NCI-H526 treated with DMSO at 0.1 percent for 48 hours (cell line): ENCODE measurements around the gene ESRRB.

Source experiments
- DNase-seq: peaks from one replicate; lab custom pipeline; 2025; lab: John Stamatoyannopoulos, UW

The ESRRB gene

GRCh38 chr14:76407449-76408150 is 31.7 kb downstream of the ESRRB start:
- no peak for DNase-seq

GRCh38 chr14:76408877-76409276 is 32.9 kb downstream of the ESRRB start:
- no peak for DNase-seq

GRCh38 chr14:76412501-76412900 is 36.6 kb downstream of the ESRRB start:
- no peak for DNase-seq

DNA sequence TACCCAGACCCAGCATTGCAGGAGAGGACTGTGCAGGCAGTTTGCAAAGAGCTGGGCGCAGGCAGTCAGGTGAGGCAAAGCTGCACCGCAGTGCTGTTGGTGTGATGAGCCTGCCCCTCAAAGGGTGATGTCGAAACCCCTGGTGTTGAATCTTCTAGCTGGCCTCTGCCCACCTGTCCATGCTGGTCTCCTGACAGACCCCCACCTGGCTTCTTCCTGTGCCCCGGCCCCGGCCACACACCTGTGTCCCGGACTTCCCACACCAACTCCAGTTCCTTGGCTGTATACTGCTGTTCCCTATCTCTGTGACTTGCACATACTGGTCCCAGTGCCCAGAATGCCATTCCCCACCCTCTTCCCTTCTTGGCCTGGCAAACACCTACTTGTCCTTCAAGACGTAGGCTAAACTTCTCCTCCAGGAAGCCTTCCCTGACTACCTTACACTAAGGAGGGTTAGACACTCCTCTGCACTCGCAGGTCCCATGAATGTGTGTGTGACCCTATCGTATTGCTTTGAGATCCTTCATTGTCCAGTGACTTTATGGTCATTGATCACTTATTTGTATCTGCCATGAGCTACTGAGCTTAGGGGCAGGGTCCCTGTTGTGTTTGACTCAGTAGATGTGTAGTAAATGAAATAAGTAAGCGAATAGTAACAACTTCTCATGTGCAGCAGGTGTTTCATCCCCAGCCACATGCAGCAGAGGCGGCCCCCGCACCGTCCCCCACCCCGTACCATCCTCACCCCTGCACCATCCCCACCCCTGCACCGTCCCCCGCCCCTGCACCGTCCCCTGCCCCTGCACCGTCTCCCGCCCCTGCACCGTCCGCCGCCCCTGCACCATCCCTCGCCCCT is 37.4 kb downstream of the ESRRB start:
- no peak for DNase-seq

DNA sequence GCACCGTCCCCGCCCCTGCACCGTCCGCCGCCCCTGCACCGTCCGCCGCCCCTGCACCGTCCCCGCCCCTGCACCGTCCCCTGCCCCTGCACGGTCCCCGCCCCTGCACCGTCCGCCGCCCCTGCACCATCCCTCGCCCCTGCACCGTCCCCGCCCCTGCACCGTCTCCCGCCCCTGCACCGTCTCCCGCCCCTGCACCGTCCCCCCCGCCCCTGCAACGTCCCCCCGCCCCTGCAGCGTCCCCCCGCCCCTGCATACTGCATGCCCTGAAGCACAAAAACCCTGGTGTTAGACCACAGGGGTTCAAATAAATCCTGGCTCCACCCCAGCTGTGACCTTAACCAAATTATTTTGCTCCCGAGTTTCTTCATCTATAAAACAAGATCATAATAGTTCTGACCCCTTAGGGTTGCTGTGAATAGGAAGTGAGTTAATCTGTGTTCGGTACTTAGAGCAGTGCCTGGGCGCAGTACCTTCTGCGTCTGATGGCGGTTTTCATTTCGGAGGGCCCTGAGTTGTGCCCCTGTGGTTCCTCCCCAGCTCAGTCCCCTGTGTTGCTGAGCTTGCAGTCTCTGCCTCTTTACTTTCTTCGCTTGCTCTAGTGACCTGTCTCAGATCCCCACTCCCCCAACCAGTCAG is 38.1 kb downstream of the ESRRB start:
- DNase-seq, result no peak

GRCh38 chr14:76419399-76419798 is 43.5 kb downstream of the ESRRB start:
- no peak for DNase-seq

DNA sequence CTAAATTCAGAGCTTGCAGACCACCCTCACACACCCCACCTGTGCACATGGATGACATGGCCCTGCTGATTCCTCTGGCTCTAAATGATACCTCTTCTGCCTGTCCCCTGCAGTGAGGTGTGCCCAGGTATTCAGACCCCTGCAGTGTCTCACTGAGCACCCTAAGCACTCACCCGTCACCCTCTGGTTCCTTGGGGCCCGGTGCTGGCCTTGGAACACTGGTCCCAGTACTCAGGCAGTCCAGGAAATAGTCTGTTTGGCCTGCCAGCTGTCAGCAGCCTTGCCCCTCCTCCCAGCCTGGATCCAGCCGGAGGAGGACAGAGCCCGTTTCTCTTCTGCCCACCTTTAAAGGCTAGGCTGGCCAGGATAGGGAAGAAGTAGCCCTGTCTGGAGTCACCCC is 44.9 kb downstream of the ESRRB start:
- DNase-seq, result no peak

GRCh38 chr14:76421662-76422061 is 45.7 kb downstream of the ESRRB start:
- no peak for DNase-seq

DNA sequence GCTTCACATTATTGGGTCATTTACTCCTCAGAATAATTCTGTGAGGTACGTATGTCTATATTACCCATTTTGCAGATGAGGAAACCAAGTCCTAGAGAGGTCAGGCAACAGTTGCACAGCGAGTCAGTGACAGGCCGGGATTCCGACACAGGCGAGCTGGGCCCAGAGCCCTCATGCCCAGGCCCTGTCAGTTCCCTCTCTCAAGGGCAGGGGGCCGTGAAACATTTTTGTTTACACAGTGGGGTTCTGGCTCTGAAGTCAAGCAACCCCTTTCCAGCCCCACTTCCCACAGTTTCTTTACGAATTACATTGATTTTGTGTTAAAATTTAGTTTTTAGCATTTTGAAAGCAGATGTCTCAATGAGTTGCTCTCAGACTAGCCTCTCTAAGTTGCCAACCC is 46.7 kb downstream of the ESRRB start:
- DNase-seq, result no peak

- DNase-seq, result no peak
Measured at GRCh38 chr14:76423534-76423933, 47.6 kb downstream of the ESRRB start.

DNA sequence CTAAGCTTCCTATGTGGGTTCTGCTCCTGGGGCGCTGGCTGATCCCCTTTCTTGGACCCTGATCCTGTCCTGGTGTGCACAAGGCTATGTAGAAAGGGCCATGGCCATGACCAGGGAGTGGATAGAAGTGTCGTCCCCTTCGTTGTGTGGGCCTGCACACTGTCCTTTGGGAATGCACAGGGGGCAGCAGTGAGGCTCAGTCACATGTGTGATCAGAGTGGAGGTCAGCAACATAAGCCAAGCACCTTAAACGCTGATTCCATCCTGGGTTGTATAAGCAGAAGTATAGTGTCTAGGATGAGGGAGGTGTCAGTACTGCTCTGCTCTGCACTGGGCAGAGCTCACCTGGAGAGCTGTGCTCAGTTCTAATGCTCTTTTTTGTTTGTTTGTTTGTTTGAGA is 48.4 kb downstream of the ESRRB start:
- no peak for DNase-seq

DNA sequence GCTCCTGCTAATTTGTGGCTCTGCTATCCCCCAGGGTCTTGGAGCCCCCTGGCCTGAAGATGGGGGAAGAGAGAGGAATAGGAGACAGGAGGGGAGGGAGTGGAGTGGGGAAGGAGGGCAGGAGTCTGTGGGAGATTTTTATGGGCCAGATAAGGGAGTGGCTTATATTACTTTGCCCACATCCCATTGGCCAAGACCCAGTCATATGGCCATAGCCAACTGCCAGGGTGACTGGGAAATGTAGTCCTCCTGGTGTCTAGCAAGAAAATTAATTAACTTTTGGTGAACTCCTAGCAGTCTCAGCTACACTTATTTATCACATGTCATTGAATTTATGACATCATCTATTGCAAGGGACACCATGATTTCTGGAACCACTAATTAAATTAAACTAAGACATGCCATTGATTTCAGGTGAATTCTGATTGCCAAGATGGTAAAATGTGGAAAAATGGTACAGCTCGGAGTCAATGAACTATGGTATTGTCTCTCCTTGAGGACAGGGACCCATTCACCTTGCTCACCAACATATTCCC is 50.3 kb downstream of the ESRRB start:
- no peak for DNase-seq

GRCh38 chr14:76428611-76429010 is 52.7 kb downstream of the ESRRB start:
- no peak for DNase-seq

DNA sequence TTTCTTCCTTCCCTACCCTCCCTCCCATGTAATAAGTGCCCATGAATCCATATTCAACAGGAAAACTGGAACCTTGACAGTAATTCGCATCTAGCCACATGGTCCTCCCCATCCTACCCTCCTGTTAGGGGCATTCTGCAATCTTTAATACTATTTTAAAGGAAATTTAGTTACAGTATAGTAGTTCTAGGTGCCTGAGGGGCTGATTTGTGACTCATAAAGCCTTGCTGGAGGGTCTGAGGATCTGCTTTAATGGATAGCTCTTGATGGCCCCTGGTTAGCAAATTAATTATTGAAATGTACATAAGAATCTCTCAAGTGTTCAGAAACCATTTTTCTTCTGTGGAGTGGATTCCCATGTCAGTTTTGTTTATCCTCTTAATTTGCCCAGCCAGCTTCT is 54.1 kb downstream of the ESRRB start:
- no peak for DNase-seq

DNA sequence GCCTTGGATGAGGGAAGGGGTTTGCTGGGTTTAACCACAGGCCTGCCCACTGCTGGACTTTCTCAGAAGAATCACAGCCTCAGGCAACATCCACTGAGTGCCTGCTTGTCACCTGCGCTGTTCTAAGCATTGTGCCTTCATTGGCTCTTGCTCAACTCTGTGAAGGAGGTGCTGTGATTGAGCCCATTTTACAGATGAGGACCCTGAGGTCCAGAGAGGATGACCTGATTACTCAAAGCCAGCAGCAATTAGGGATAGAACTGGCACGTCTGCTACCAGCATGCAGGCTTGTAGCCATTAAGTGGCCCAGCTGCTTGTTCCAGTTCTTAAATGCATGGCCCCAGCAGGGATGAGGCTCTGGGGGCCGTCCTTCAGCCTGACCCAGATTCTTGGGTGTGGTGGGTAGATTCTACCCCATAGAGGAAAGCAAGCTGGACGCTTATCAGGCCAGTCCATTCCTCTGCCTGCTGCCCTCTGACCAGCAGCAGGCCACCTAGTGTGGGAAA is 54.6 kb downstream of the ESRRB start:
- no peak for DNase-seq

GRCh38 chr14:76431538-76431937 is 55.6 kb downstream of the ESRRB start:
- DNase-seq, result no peak

- no peak for DNase-seq
Measured at GRCh38 chr14:76432827-76433752, 57.2 kb downstream of the ESRRB start.

DNA sequence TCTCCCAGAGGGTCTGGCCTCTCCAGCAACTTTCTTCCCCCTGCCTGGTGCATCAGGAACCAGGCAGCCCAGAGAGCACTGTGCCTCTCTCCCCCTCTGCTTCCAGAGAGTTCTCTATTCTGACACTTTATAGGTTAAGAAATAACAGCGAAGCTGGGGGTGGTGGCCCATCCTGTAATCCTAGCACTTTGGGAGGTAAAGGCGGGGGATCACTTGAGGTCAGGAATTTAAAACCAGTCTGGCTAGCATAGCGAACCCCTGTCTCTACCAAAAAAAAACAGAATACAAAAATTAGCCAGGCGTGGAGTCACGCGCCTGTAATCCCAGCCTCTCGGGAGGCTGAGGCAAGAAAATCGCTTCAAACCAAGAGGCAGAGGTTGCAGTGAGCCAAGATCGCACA is 58.3 kb downstream of the ESRRB start:
- DNase-seq, result no peak

GRCh38 chr14:76439237-76439775 is 63.4 kb downstream of the ESRRB start:
- no peak for DNase-seq

DNA sequence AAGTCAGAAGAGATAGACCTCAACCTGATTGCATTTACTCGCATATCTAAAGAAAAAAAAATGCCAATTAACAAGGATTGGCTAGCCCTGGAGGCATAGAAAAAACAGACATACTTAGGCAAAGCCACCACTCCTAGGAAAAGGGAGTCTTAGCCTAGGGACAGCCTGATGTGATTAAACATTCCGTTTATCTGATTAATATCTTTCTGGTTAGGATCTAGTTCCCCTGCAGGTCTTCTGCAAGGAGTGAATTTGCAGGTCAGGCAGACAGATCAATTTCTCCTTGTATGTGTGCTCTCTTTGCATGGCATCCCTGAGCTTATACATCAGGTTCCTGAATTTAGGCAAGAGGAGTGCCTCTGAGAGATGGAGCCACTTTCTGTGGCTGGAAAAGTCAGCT is 70.5 kb downstream of the ESRRB start:
- no peak for DNase-seq

GRCh38 chr14:76446921-76447320 is 71.0 kb downstream of the ESRRB start:
- DNase-seq, result no peak
